GM20000 (cell line): ENCODE results near the gene AZGP1.

ENCODE experiments used
- DNase-seq: peaks from one replicate; pipeline ENCODE4 v3.0.0; 2012; ENCODE audit warnings: low spot score
- CTCF ChIP-seq: IDR thresholded peaks from 2 replicates; pipeline ENCODE4 v1.5.1; 2012; ENCODE audit warnings: mild to moderate bottlenecking, control low read depth; ENCODE audit errors: extremely low read depth, missing control alignments

The AZGP1 gene

GRCh38 chr7:99920149-99920548, 55.7 kb downstream of the AZGP1 start:
- DNase-seq = no peak
- TF ChIP-seq CTCF = no peak

GRCh38 chr7:99919814-99920112, 56.1 kb downstream of the AZGP1 start:
- no peak for TF ChIP-seq CTCF
- DNase-seq = no peak

- no peak for TF ChIP-seq CTCF
- peak; percentile 97 for DNase-seq
These were observed 56.6 kb downstream of the AZGP1 start, which contains the start of gene TRIM4 for GRCh38 chr7:99918959-99919813. Gene TRIM4, minus strand, starts transcription at chr7:99919530. Its CDS starts 129 bp downstream, at chr7:99919401.
